ENCODE results near the gene LRRC38.

DNA sequence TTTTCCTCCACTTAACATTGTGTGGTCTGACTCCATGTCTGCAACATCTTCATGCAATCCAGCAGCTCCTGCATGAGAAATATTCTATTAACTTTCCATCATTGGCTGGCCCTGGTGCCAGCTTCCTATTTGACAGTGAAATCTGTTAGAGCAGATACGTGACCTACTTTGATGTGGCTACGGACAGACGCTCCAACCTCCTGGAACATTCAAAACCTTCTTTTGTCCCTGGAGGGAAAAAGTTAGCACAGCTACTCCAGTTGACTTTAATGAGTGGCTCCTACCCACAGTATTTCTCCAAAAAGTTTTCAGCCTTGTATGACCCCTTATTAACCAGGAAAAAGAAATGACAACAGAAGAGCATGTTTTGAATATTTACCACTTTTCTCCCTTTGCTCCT, 81.6 kb downstream of the LRRC38 start:
- no peak for TF ChIP-seq POLR2A (IDR thresholded peaks at IDR 0.05)
- TF ChIP-seq, protein P1, sequence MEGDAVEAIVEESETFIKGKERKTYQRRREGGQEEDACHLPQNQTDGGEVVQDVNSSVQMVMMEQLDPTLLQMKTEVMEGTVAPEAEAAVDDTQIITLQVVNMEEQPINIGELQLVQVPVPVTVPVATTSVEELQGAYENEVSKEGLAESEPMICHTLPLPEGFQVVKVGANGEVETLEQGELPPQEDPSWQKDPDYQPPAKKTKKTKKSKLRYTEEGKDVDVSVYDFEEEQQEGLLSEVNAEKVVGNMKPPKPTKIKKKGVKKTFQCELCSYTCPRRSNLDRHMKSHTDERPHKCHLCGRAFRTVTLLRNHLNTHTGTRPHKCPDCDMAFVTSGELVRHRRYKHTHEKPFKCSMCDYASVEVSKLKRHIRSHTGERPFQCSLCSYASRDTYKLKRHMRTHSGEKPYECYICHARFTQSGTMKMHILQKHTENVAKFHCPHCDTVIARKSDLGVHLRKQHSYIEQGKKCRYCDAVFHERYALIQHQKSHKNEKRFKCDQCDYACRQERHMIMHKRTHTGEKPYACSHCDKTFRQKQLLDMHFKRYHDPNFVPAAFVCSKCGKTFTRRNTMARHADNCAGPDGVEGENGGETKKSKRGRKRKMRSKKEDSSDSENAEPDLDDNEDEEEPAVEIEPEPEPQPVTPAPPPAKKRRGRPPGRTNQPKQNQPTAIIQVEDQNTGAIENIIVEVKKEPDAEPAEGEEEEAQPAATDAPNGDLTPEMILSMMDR (IDR thresholded peaks at IDR 0.05): no peak

Data from uterus (tissue), 2 donors.